Lower leg skin (tissue), 3 donors: ENCODE measurements around the gene SPI1.

Source experiments
- POLR2A ChIP-seq, 2 donors: fragments of 450-650 bp; IDR thresholded peaks; one replicate each; pipeline ENCODE4 v1.6.1; 2016 to 2017; ENCODE audit warnings: antibody characterized with exemption in 2 of 2, mild to moderate bottlenecking in 1 of 2, moderate library complexity in 1 of 2
- TF ChIP-seq, protein P1 (sequence below), 3 donors: fragments of 450-650 bp; IDR thresholded peaks; one replicate each; pipeline ENCODE4 v1.5.1; 2016; ENCODE audit warnings: antibody characterized with exemption in 3 of 3, mild to moderate bottlenecking in 3 of 3, moderate library complexity in 2 of 3

DNA sequence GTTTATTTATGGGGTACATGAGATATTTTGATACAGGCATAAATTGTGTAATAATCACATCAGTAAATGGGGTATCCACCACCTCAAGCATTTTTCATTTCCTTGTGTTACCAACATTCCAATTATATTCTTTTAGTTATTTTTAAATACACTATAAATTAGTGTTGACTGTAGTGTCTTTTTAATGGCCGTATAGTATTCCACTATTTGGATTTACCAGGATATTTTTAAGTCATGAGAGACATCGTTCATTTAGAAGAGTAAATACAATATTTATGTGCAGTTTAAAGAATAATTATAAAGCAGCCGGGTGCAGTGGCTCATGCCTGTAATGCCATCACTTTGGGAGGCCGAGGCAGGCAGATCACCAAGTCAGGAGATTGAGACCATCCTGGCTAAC lies 6.2 kb upstream of the SPI1 start:
- TF ChIP-seq, protein P1, sequence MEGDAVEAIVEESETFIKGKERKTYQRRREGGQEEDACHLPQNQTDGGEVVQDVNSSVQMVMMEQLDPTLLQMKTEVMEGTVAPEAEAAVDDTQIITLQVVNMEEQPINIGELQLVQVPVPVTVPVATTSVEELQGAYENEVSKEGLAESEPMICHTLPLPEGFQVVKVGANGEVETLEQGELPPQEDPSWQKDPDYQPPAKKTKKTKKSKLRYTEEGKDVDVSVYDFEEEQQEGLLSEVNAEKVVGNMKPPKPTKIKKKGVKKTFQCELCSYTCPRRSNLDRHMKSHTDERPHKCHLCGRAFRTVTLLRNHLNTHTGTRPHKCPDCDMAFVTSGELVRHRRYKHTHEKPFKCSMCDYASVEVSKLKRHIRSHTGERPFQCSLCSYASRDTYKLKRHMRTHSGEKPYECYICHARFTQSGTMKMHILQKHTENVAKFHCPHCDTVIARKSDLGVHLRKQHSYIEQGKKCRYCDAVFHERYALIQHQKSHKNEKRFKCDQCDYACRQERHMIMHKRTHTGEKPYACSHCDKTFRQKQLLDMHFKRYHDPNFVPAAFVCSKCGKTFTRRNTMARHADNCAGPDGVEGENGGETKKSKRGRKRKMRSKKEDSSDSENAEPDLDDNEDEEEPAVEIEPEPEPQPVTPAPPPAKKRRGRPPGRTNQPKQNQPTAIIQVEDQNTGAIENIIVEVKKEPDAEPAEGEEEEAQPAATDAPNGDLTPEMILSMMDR (IDR thresholded peaks at IDR 0.05) = no peak
- no peak for TF ChIP-seq POLR2A (IDR thresholded peaks at IDR 0.05)
